Trophoblast cell (in vitro differentiated cells and primary cell): ENCODE data around the gene RSL1D1.

Experiments
- DNase-seq, 2 donors: peaks; one replicate each; pipeline ENCODE4 v3.0.0-alpha.2; 2016
- H2AFZ ChIP-seq: 2 replicates; pipeline ENCODE4 v1.6.1; 2013; ENCODE audit warnings: low read length, moderate library complexity, mild to moderate bottlenecking; ENCODE audit not compliant: insufficient read depth, poor library complexity
- H2AK5ac ChIP-seq: 2 replicates; pipeline ENCODE4 v1.6.1; 2013; ENCODE audit warnings: mild to moderate bottlenecking, low read length
- H2BK120ac ChIP-seq: 2 replicates; pipeline ENCODE4 v1.6.1; 2013; ENCODE audit warnings: low read length, mild to moderate bottlenecking, moderate library complexity; ENCODE audit not compliant: insufficient read depth, poor library complexity
- H2BK12ac ChIP-seq: 2 replicates; pipeline ENCODE4 v1.6.1; 2013; ENCODE audit warnings: mild to moderate bottlenecking, low read length, moderate library complexity
- H2BK5ac ChIP-seq: 2 replicates; pipeline ENCODE4 v1.6.1; 2013; ENCODE audit warnings: low read length, low read depth, moderate library complexity, mild to moderate bottlenecking; ENCODE audit not compliant: poor library complexity
- H3K14ac ChIP-seq: 2 replicates; pipeline ENCODE4 v1.6.1; 2013; ENCODE audit warnings: mild to moderate bottlenecking, low read length
- H3K18ac ChIP-seq: 2 replicates; pipeline ENCODE4 v1.6.1; 2013; ENCODE audit warnings: mild to moderate bottlenecking, low read length
- H3K23ac ChIP-seq: 2 replicates; pipeline ENCODE4 v1.6.1; 2013; ENCODE audit warnings: low read length
- H3K27ac ChIP-seq: 2 replicates; pipeline ENCODE4 v1.5.1; 2013; ENCODE audit warnings: low read depth, mild to moderate bottlenecking, inconsistent platforms, low read length, moderate library complexity
- H3K27me3 ChIP-seq: 2 replicates; pipeline ENCODE4 v1.6.1; 2013; ENCODE audit warnings: inconsistent platforms, mild to moderate bottlenecking, low read length, moderate library complexity; ENCODE audit not compliant: insufficient read depth
- H3K36me3 ChIP-seq, 2 experiments: 1 replicate in 1 of 2; 2 replicates in 1 of 2; pipeline ENCODE4 v1.6.1; 2013; ENCODE audit warnings: low read length in 2 of 2, mild to moderate bottlenecking in 2 of 2, moderate library complexity in 1 of 2; ENCODE audit not compliant: insufficient read depth in 2 of 2, control insufficient read depth in 1 of 2
- H3K4ac ChIP-seq: 2 replicates; pipeline ENCODE4 v1.6.1; 2013; ENCODE audit warnings: low read depth, mild to moderate bottlenecking, low read length, moderate library complexity
- H3K4me1 ChIP-seq, 2 experiments: 1 replicate in 1 of 2; 2 replicates in 1 of 2; pipeline ENCODE4 v1.6.1; 2013; ENCODE audit warnings: low read length in 2 of 2, mild to moderate bottlenecking in 2 of 2, moderate library complexity in 1 of 2; ENCODE audit not compliant: insufficient read depth in 2 of 2, control insufficient read depth in 1 of 2
- H3K4me2 ChIP-seq: 2 replicates; pipeline ENCODE4 v1.6.1; 2013; ENCODE audit warnings: inconsistent platforms, mild to moderate bottlenecking, low read length, moderate library complexity
- H3K4me3 ChIP-seq: 2 replicates; pipeline ENCODE4 v1.5.1; 2013; ENCODE audit warnings: mild to moderate bottlenecking, low read depth, low read length, inconsistent platforms
- H3K79me1 ChIP-seq: one replicate; pipeline ENCODE4 v1.6.1; 2013; ENCODE audit warnings: low read length
- H3K79me2 ChIP-seq: 2 replicates; pipeline ENCODE4 v1.6.1; 2013; ENCODE audit warnings: low read length, mild to moderate bottlenecking; ENCODE audit not compliant: control insufficient read depth, insufficient read depth, poor library complexity
- H3K9ac ChIP-seq: 2 replicates; pipeline ENCODE4 v1.6.1; 2013; ENCODE audit warnings: mild to moderate bottlenecking, low read length
- H3K9me3 ChIP-seq: 2 replicates; pipeline ENCODE4 v1.6.1; 2013; ENCODE audit warnings: low read depth, mild to moderate bottlenecking, control low read depth, inconsistent platforms, low read length; ENCODE audit not compliant: insufficient read depth
- H4K12ac ChIP-seq: 2 replicates; pipeline ENCODE4 v1.6.1; 2013; ENCODE audit warnings: low read depth, mild to moderate bottlenecking, low read length, moderate library complexity
- H4K8ac ChIP-seq: 2 replicates; pipeline ENCODE4 v1.6.1; 2013; ENCODE audit warnings: low read depth, mild to moderate bottlenecking, low read length, moderate library complexity
- H4K91ac ChIP-seq: one replicate; pipeline ENCODE4 v1.6.1; 2013; ENCODE audit warnings: low read depth, mild to moderate bottlenecking, low read length, moderate library complexity
- WGBS: extraction: QIAGEN DNeasy Blood & Tissue Kit; methylation state at CpG from one replicate; pipeline ENCODE4 v1.1.7; 2013; ENCODE audit warnings: missing lambda C conversion rate; ENCODE audit not compliant: insufficient read length, insufficient coverage; ENCODE audit errors: extremely low coverage; 5-methylcytosine and 5-hydroxymethylcytosine counted together

Gene RSL1D1

GRCh38 chr16:11892761-11893160, 41.4 kb upstream of the RSL1D1 start:
- Histone ChIP-seq H2AFZ (no peak overlapping the region), H3K79me2 (no peaks in the 10 kb centered on the region), H3K36me3 (peaks cover 35 to 38% of the 10 kb centered on the region in 2 experiments), H3K4ac (no peak overlapping the region), H3K27me3 (no peaks in the 10 kb centered on the region), H3K9me3 (no peaks in the 10 kb centered on the region), H3K18ac (no peak overlapping the region), H4K91ac (no peak overlapping the region), H3K79me1 (no peaks in the 10 kb centered on the region), H3K14ac (no peak overlapping the region), H2BK5ac (no peak overlapping the region), H3K9ac (no peak overlapping the region), H4K12ac (no peak overlapping the region), H3K27ac (no peak overlapping the region), H2BK120ac (no peak overlapping the region), H2BK12ac (no peak overlapping the region), H3K4me1 (no peaks in the 10 kb centered on the region), H3K4me3 (no peak overlapping the region), H2AK5ac (no peak overlapping the region), H4K8ac (no peak overlapping the region), H3K23ac (no peak overlapping the region), H3K4me2 (no peak overlapping the region)
- no peak for DNase-seq
- no CpG with 5 or more reads among the region's 4 CpGs for WGBS

- H3K4me3 ChIP-seq, result no peak overlapping the region
- H4K91ac ChIP-seq, result no peak overlapping the region
- H3K18ac ChIP-seq, result no peak overlapping the region
- H3K36me3 ChIP-seq, result peaks cover 35 to 37% of the 10 kb centered on the region in 2 experiments
- H4K8ac ChIP-seq, result no peak overlapping the region
- H3K9me3 ChIP-seq, result no peaks in the 10 kb centered on the region
- no peak overlapping the region for H2AK5ac ChIP-seq
- no peak overlapping the region for H3K14ac ChIP-seq
- no peak overlapping the region for H4K12ac ChIP-seq
- H2BK5ac ChIP-seq, result no peak overlapping the region
- DNase-seq, result no peak
- no peaks in the 10 kb centered on the region for H3K79me1 ChIP-seq
- H2BK12ac ChIP-seq, result no peak overlapping the region
- no peak overlapping the region for H3K9ac ChIP-seq
- H3K27me3 ChIP-seq, result no peaks in the 10 kb centered on the region
- H2AFZ ChIP-seq, result no peak overlapping the region
- no CpG with 5 or more reads among the region's 5 CpGs for WGBS
- no peak overlapping the region for H3K4me2 ChIP-seq
- H2BK120ac ChIP-seq, result no peak overlapping the region
- H3K4me1 ChIP-seq, result no peaks in the 10 kb centered on the region
- H3K4ac ChIP-seq, result no peak overlapping the region
- no peak overlapping the region for H3K27ac ChIP-seq
- H3K23ac ChIP-seq, result no peak overlapping the region
- H3K79me2 ChIP-seq, result no peaks in the 10 kb centered on the region
Measured at GRCh38 chr16:11890231-11890965, 39.1 kb upstream of the RSL1D1 start.

GRCh38 chr16:11886881-11887280, 35.5 kb upstream of the RSL1D1 start:
- no peak overlapping the region for H3K4me2 ChIP-seq
- no peak overlapping the region for H3K18ac ChIP-seq
- H3K36me3 ChIP-seq, result peaks cover 32 to 47% of the 10 kb centered on the region in 2 experiments
- no peak overlapping the region for H2BK5ac ChIP-seq
- no peak overlapping the region for H3K4me3 ChIP-seq
- no peak overlapping the region for H3K27ac ChIP-seq
- DNase-seq, result peak; percentile 53 to 92
- H3K9me3 ChIP-seq, result no peaks in the 10 kb centered on the region
- no peak overlapping the region for H2BK120ac ChIP-seq
- no peak overlapping the region for H4K8ac ChIP-seq
- no peak overlapping the region for H2AFZ ChIP-seq
- H3K27me3 ChIP-seq, result no peaks in the 10 kb centered on the region
- H4K12ac ChIP-seq, result no peak overlapping the region
- H3K14ac ChIP-seq, result no peak overlapping the region
- H2BK12ac ChIP-seq, result no peak overlapping the region
- no peaks in the 10 kb centered on the region for H3K4me1 ChIP-seq
- no peak overlapping the region for H4K91ac ChIP-seq
- no peaks in the 10 kb centered on the region for H3K79me2 ChIP-seq
- no peak overlapping the region for H2AK5ac ChIP-seq
- no peak overlapping the region for H3K4ac ChIP-seq
- no peak overlapping the region for H3K23ac ChIP-seq
- no peaks in the 10 kb centered on the region for H3K79me1 ChIP-seq
- no CpG with 5 or more reads among the region's 6 CpGs for WGBS
- H3K9ac ChIP-seq, result no peak overlapping the region

DNA sequence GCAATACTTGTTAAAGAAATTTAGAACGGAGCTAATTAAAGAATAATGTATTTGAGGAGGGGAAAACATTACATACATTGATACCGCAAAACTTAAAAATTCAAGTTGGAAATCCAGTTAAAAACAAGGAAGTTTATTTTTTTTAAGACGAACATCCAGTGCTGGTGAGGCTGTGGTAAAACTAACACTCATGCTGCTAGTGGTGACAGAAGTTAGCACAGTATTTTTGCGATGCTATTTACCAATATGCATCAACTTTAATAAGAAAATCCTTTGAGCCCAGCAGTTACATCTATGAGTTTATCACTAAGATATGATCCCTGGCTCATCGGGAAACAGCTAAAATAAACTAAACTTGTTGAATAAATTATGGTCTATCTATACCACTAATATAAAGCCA, 32.7 kb upstream of the RSL1D1 start:
- no CpG with 5 or more reads among the region's 5 CpGs for WGBS

More for the DNA sequence above, 32.7 kb upstream of the RSL1D1 start:
- no peak overlapping the region for H2BK12ac ChIP-seq
- H4K12ac ChIP-seq, result no peak overlapping the region
- peaks cover 32 to 45% of the 10 kb centered on the region in 2 experiments for H3K36me3 ChIP-seq
- H3K9ac ChIP-seq, result no peak overlapping the region
- no peaks in the 10 kb centered on the region for H3K4me1 ChIP-seq
- no peaks in the 10 kb centered on the region for H3K9me3 ChIP-seq
- H3K4me3 ChIP-seq, result no peak overlapping the region
- no peak for DNase-seq
- no peaks in the 10 kb centered on the region for H3K27me3 ChIP-seq
- H3K27ac ChIP-seq, result no peak overlapping the region
- H3K14ac ChIP-seq, result no peak overlapping the region
- no peaks in the 10 kb centered on the region for H3K79me2 ChIP-seq
- H3K23ac ChIP-seq, result no peak overlapping the region
- H2AFZ ChIP-seq, result no peak overlapping the region
- H3K79me1 ChIP-seq, result no peaks in the 10 kb centered on the region
- H2BK120ac ChIP-seq, result no peak overlapping the region
- H2AK5ac ChIP-seq, result no peak overlapping the region
- H4K8ac ChIP-seq, result no peak overlapping the region
- H4K91ac ChIP-seq, result no peak overlapping the region
- no peak overlapping the region for H3K18ac ChIP-seq
- H3K4ac ChIP-seq, result no peak overlapping the region
- H3K4me2 ChIP-seq, result no peak overlapping the region
- H2BK5ac ChIP-seq, result no peak overlapping the region
